B cell (primary cell): ENCODE measurements around the gene UNC119. TPM values are rescaled to one million over a fixed set of nuclear protein-coding genes. Genes with fewer than 3 reads are reported as not detected.

Source experiments
- ATAC-seq: fragments of 200-7000 bp; cut with Tn5 transposase; one replicate; pipeline ENCODE4 v1.10.0; 2021; ENCODE audit warnings: low read depth, mild to moderate bottlenecking, moderate number of reproducible peaks, moderate library complexity
- CTCF ChIA-PET: fragments of 350-600 bp; sonication (Branson Sonifier 250); formaldehyde crosslinking; loops from one replicate; lab custom pipeline; 2021; ENCODE audit warnings: antibody characterized with exemption, inconsistent platforms; lab: Charles Lee
- POLR2A ChIA-PET: fragments of 350-600 bp; sonication (Branson Sonifier 250); formaldehyde crosslinking; loops from one replicate; lab custom pipeline; 2021; ENCODE audit warnings: antibody characterized with exemption; lab: Charles Lee
- DNase-seq: peaks from one replicate; pipeline ENCODE4 v3.0.0; 2013
- H2AFZ ChIP-seq: 2 replicates; pipeline ENCODE4 v1.6.1; 2012; ENCODE audit warnings: mild to moderate bottlenecking, low read depth, low read length; ENCODE audit not compliant: insufficient read depth, poor library complexity, severe bottlenecking
- H3K27ac ChIP-seq, 2 donors: 1 replicate in 1 of 2; 2 replicates in 1 of 2; pipeline ENCODE4 v1.5.1; 2012 to 2013; ENCODE audit warnings: low read length in 2 of 2, mild to moderate bottlenecking in 2 of 2, moderate library complexity in 1 of 2
- H3K27me3 ChIP-seq, 4 experiments: fragments of 200-600 bp in 1 of 4; sonication (generic) in 1 of 4; replicated peaks in 1 of 4; 1 replicate in 2 of 4; 2 replicates in 2 of 4; pipeline versions ENCODE4 v1.6.1 to v1.7.0; 2013 to 2016; ENCODE audit warnings: low read length in 3 of 4, mild to moderate bottlenecking in 2 of 4, mixed read lengths in 1 of 4, moderate library complexity in 1 of 4; ENCODE audit not compliant: insufficient read depth in 4 of 4, control insufficient read depth in 3 of 4; ENCODE audit errors: control extremely low read depth in 1 of 4
- H3K36me3 ChIP-seq, 2 experiments: replicated peaks in 1 of 2; 1 replicate in 1 of 2; 2 replicates in 1 of 2; pipeline versions ENCODE4 v1.6.1 to v1.7.1; 2013; ENCODE audit warnings: low read length in 1 of 2; ENCODE audit not compliant: insufficient read depth in 2 of 2, control insufficient read depth in 1 of 2; ENCODE audit errors: control extremely low read depth in 1 of 2, extremely low read depth in 1 of 2
- H3K4me1 ChIP-seq, 2 donors: fragments of 200-600 bp in 1 of 2; sonication (generic) in 1 of 2; 1 replicate in 1 of 2; 2 replicates in 1 of 2; pipeline versions ENCODE4 v1.5.1 to v1.6.1; 2013 to 2017; ENCODE audit warnings: low read length in 2 of 2; ENCODE audit not compliant: control insufficient read depth in 2 of 2, insufficient read depth in 2 of 2
- H3K4me2 ChIP-seq: replicated peaks from 2 replicates; pipeline ENCODE3; 2012; ENCODE audit warnings: mild to moderate bottlenecking, low read depth, low read length; ENCODE audit not compliant: poor library complexity, severe bottlenecking
- H3K4me3 ChIP-seq, 5 experiments: fragments of 200-600 bp in 1 of 5; sonication (generic) in 1 of 5; 1 replicate in 3 of 5; 2 replicates in 2 of 5; pipeline versions ENCODE4 v1.5.1 to v1.7.0; 2011 to 2016; ENCODE audit warnings: low read length in 4 of 5, mild to moderate bottlenecking in 4 of 5, low read depth in 2 of 5, control low read depth in 1 of 5, moderate library complexity in 1 of 5; ENCODE audit not compliant: insufficient read depth in 1 of 5; ENCODE audit errors: control extremely low read depth in 1 of 5, extremely low read depth in 1 of 5
- H3K79me2 ChIP-seq: fragments of 200-600 bp; sonication (generic); one replicate; pipeline ENCODE4 v1.6.0; 2016; ENCODE audit warnings: low read length; ENCODE audit not compliant: control insufficient read depth, insufficient read depth
- H3K9ac ChIP-seq: fragments of 200-600 bp; sonication (generic); 2 replicates; pipeline ENCODE4 v1.6.1; 2017; ENCODE audit warnings: mild to moderate bottlenecking, low read length, moderate library complexity
- H3K9me3 ChIP-seq, 3 donors: one replicate each; pipeline versions ENCODE4 v1.6.1 to v1.7.1; 2013; ENCODE audit warnings: low read length in 2 of 3; ENCODE audit not compliant: control insufficient read depth in 2 of 3, insufficient read depth in 1 of 3; ENCODE audit errors: control extremely low read depth in 1 of 3
- H4K20me1 ChIP-seq: 2 replicates; pipeline ENCODE4 v1.6.0; 2012; ENCODE audit warnings: mild to moderate bottlenecking, low read length; ENCODE audit not compliant: insufficient read depth, control insufficient read depth, poor library complexity, severe bottlenecking
- H3K27ac Mint-ChIP-seq: one replicate; pipeline ENCODE4 v1.8.0; 2021; ENCODE audit warnings: mixed read lengths
- H3K27me3 Mint-ChIP-seq: one replicate; pipeline ENCODE4 v1.8.0; 2021; ENCODE audit warnings: mixed read lengths
- H3K4me1 Mint-ChIP-seq: one replicate; pipeline ENCODE4 v1.8.0; 2021; ENCODE audit warnings: mixed read lengths
- H3K4me3 Mint-ChIP-seq: one replicate; pipeline ENCODE4 v1.8.0; 2021; ENCODE audit warnings: mixed read lengths
- H3K9me3 Mint-ChIP-seq: one replicate; pipeline ENCODE4 v1.8.0; 2022; ENCODE audit warnings: mixed read lengths; ENCODE audit not compliant: insufficient read depth
- CTCF ChIP-seq: fragments of 200-600 bp; IDR thresholded peaks from one replicate; pipeline ENCODE4 v1.8.0; 2022; ENCODE audit warnings: antibody characterized with exemption, mild to moderate bottlenecking
- EZH2 ChIP-seq: IDR thresholded peaks from 2 replicates; pipeline ENCODE4 v1.6.1; 2012; ENCODE audit warnings: borderline replicate concordance, low read depth, mild to moderate bottlenecking, moderate library complexity, low read length; ENCODE audit not compliant: insufficient read depth, poor library complexity, severe bottlenecking
- WGBS: methylation state at CpG from one replicate; pipeline ENCODE4 v1.1.5; 2013; ENCODE audit warnings: missing lambda C conversion rate; ENCODE audit not compliant: insufficient coverage; 5-methylcytosine and 5-hydroxymethylcytosine counted together
- intact Hi-C: fragments of 100-400 bp; cut with micrococcal nuclease; formaldehyde crosslinking; loops from one replicate; pipeline ENCODE4 v1.10.0; 2022
- polyA plus RNA-seq: library from polyadenylated mRNA; depleted of rRNA; stranded (reverse); fragments of >200 nt; gene quantifications from 2 replicates; pipeline ENCODE4 v1.2.3, GENCODE V29; 2012
- total RNA-seq, 2 donors: library from RNA; stranded (reverse); fragments of 120-200 nt in 1 of 2; gene quantifications; 1 replicate in 1 of 2; 2 replicates in 1 of 2; pipeline versions ENCODE4 v1.2.3 to v1.2.4, GENCODE V29; 2013 to 2022

UNC119 gene
- total and polyA plus RNA-seq, 2 donors (not counting 1 experiment from before 2014, with no cell fraction given) = 75.3 to 174 TPM

GRCh38 chr17:28530250-28530649, 22.2 kb downstream of the UNC119 start:
- peaks cover 0 to 2% (median 0%) of the 10 kb centered on the region in 4 experiments for H3K27me3 ChIP-seq
- CTCF ChIA-PET = no interaction called here
- H4K20me1 ChIP-seq = no peaks in the 10 kb centered on the region
- no peaks in the 10 kb centered on the region for H3K9me3 ChIP-seq
- TF ChIP-seq EZH2 (no peak), CTCF (no peak)
- no peak overlapping the region for H3K27ac Mint-ChIP-seq
- H3K4me1 Mint-ChIP-seq = no peaks in the 10 kb centered on the region
- H3K36me3 ChIP-seq = no peaks in the 10 kb centered on the region
- H3K4me3 ChIP-seq = no peak overlapping the region
- no peak overlapping the region for H3K4me3 Mint-ChIP-seq
- peaks cover 3% of the 10 kb centered on the region for H3K27me3 Mint-ChIP-seq
- ATAC-seq (no peak), DNase-seq (no peak)
- intact Hi-C loops = no loop called here
- no peaks in the 10 kb centered on the region for H3K9me3 Mint-ChIP-seq
- H3K4me1 ChIP-seq = no peaks in the 10 kb centered on the region
- H3K27ac ChIP-seq = no peak overlapping the region
- no peak overlapping the region for H3K4me2 ChIP-seq
- H3K9ac ChIP-seq = no peak overlapping the region
- H3K79me2 ChIP-seq = no peaks in the 10 kb centered on the region
- no CpG with 5 or more reads among the region's 4 CpGs for WGBS
- POLR2A ChIA-PET = no interaction called here
- H2AFZ ChIP-seq = no peak overlapping the region

- ATAC-seq (no peak), DNase-seq (no peak)
- Histone ChIP-seq H3K27ac (no peak overlapping the region), H3K79me2 (no peaks in the 10 kb centered on the region), H3K4me1 (no peaks in the 10 kb centered on the region), H3K36me3 (no peaks in the 10 kb centered on the region), H3K4me3 (no peak overlapping the region), H3K4me2 (no peak overlapping the region), H3K9ac (no peak overlapping the region), H4K20me1 (no peaks in the 10 kb centered on the region), H3K27me3 (peaks cover 0 to 2% (median 0%) of the 10 kb centered on the region in 4 experiments), H2AFZ (no peak overlapping the region), H3K9me3 (no peaks in the 10 kb centered on the region)
- Mint-ChIP-seq H3K27ac (no peak overlapping the region), H3K4me3 (no peak overlapping the region), H3K9me3 (no peaks in the 10 kb centered on the region), H3K4me1 (no peaks in the 10 kb centered on the region), H3K27me3 (peaks cover 3% of the 10 kb centered on the region)
- TF ChIP-seq CTCF = no peak
- no peak for TF ChIP-seq EZH2
- intact Hi-C loops = no loop called here
- ChIA-PET CTCF (no interaction called here), POLR2A (interaction anchor here (0.6 kb wide), 1 partner anchor 65 kb away, joined by 3 read pairs; no protein-coding TSS in a partner anchor)
- no CpG with 5 or more reads among the region's 3 CpGs for WGBS
Observed at GRCh38 chr17:28529013-28529400, 23.4 kb downstream of the UNC119 start.
